ENCODE measurements around the gene CTAG1A. TPM values are rescaled to one million over a fixed set of nuclear protein-coding genes. Genes with fewer than 3 reads are reported as not detected.

CTAG1A gene
- total RNA-seq, 1 experiment from 2014 or later = not detected

DNA sequence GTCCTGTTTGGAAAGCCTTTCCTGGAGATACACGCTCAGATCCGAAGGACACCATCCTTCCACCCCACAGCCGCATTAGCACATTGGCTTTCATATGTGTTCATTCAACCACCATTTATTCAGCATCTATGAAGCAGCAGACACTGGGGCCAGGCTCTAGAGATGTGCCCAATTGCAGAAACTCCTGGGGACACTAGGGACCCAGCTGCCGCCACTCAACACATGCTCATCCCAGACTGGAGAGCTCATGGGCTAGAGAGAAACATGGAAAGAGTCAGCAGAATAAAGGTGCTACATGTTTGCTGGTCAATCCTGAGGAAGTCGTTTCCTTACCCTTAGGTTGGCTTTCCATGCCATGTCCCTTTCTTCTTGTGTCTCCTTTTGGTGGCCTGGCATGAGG lies 7.6 kb downstream of the CTAG1A start:
- H3K27ac ChIP-seq (ENCODE audit: insufficient read length, low read depth, low read length) = no peak overlapping the region
- H3K36me3 Mint-ChIP-seq (ENCODE audit: insufficient read depth in 1 of 3, low read depth in 3 of 3) = peaks cover 8 to 16% (median 15%) of the 10 kb centered on the region in 3 experiments

More for the DNA sequence above, 7.6 kb downstream of the CTAG1A start:
- no peak overlapping the region for H3K23ac ChIP-seq (ENCODE audit: insufficient read length, low read depth, low read length)
- Mint-ChIP-seq H3K27ac (no peak overlapping the region), H3K9me3 (peaks cover 58 to 60% of the 10 kb centered on the region in 2 experiments), H3K4me1 (peaks cover 14 to 17% of the 10 kb centered on the region in 2 experiments), H3K4me3 (no peak overlapping the region), H3K27me3 (ENCODE audit: low read depth) (peaks cover 5% of the 10 kb centered on the region)
- H3T11ph ChIP-seq (ENCODE audit: low read length) = no peak overlapping the region
- no peak overlapping the region for H4K8ac ChIP-seq (replicated peaks; ENCODE audit: insufficient read length, low read depth, low read length)
- H3K9ac ChIP-seq (ENCODE audit: extremely low read depth, insufficient read length, low read length) = no peak overlapping the region
- H4K91ac ChIP-seq (ENCODE audit: insufficient read length, low read depth, low read length) = no peak overlapping the region
- H3K23me2 ChIP-seq (ENCODE audit: insufficient read length, low read depth, low read length, poor library complexity, severe bottlenecking) = no peaks in the 10 kb centered on the region
- no peaks in the 10 kb centered on the region for H3K79me1 ChIP-seq (ENCODE audit: insufficient read depth, low read depth, low read length, poor library complexity, severe bottlenecking)
- no peak overlapping the region for H4K5ac ChIP-seq (ENCODE audit: insufficient read length, low read depth, low read length)
- no peaks in the 10 kb centered on the region for H3K79me2 ChIP-seq (ENCODE audit: insufficient read depth, low read length)
- no peaks in the 10 kb centered on the region for H3K27me3 ChIP-seq (ENCODE audit: insufficient read depth, low read length)
- H3K4ac ChIP-seq (ENCODE audit: low read depth, low read length) = no peak overlapping the region
- no peak overlapping the region for H2BK15ac ChIP-seq (ENCODE audit: low read depth, low read length)
- H3K56ac ChIP-seq (ENCODE audit: insufficient read length, low read depth, low read length) = no peak overlapping the region
- H4K20me1 ChIP-seq (ENCODE audit: control insufficient read depth, insufficient read depth, insufficient read length) = no peaks in the 10 kb centered on the region
- no peak overlapping the region for H2BK12ac ChIP-seq (ENCODE audit: insufficient read length, low read depth, low read length)
- no peak overlapping the region for H2BK120ac ChIP-seq (ENCODE audit: low read depth, low read length, poor library complexity, severe bottlenecking)
- no peak for DNase-seq
- H2BK5ac ChIP-seq (ENCODE audit: insufficient read length, low read length) = no peak overlapping the region
- peaks cover 43% of the 10 kb centered on the region for H3K9me3 ChIP-seq (ENCODE audit: control insufficient read depth, low read depth, low read length)
- no peak overlapping the region for H3K4me2 ChIP-seq (ENCODE audit: insufficient read depth, insufficient read length, low read length)
- no peak overlapping the region for H3K18ac ChIP-seq (ENCODE audit: insufficient read length, low read depth, low read length)
- no peak overlapping the region for H2AFZ ChIP-seq (ENCODE audit: low read length)
- H3K14ac ChIP-seq (ENCODE audit: insufficient read depth, low read length) = no peak overlapping the region
- H3K4me1 ChIP-seq (ENCODE audit: insufficient read depth, low read length) = no peaks in the 10 kb centered on the region
- no peak overlapping the region for H2AK5ac ChIP-seq (ENCODE audit: insufficient read length, low read length)
- no peak for TF ChIP-seq CTCF (conservative IDR thresholded peaks at IDR 0.05)
- H2BK20ac ChIP-seq (ENCODE audit: low read depth, low read length, poor library complexity, severe bottlenecking) = no peak overlapping the region
- no CpG with 5 or more reads among the region's 5 CpGs for WGBS (ENCODE audit: extremely low coverage, insufficient read length, low lambda C conversion rate)
